ENCODE data around the gene EGF. TPM values are rescaled to one million over a fixed set of nuclear protein-coding genes. Genes with fewer than 3 reads are reported as not detected.

EGF gene
- total and polyA plus RNA-seq, 12 donors = 0.54 to 16.4 (median 11.7) TPM

DNA sequence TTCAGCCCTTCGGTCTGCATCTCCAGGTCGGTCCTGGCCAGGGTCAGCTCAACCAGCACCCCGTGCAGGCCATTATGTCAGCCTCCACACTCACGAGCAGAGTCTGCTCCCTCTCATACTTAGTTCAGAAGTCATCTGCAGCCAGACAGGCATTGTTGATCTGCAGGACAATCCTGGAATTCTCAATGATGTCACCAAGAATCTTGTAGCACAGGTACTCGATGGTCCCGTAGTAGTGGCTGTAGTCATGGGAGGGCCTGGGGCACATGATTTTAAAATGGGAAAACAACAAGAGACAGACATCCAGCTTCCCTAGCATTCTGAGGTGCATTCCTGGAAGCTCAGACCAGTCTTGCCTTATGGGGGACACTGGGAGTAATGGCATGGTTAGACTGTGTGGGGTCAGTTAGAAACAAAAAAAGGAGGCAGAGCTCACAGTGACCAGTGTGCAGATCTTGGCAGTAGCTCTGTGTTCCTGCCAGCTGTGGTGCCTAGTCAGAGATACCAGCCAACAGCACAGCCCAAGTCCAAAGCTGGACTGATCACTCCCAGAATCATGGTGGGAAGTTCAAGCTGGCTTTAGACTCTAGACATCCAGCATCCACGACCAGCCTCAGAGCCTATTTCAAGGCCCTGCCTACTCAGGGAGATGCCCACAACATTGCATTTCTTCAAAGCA lies 32.9 kb upstream of the EGF start:
- no peak for DNase-seq
- intact Hi-C loops (cut with DNase I) = no loop called here
- TF ChIP-seq, protein P1, sequence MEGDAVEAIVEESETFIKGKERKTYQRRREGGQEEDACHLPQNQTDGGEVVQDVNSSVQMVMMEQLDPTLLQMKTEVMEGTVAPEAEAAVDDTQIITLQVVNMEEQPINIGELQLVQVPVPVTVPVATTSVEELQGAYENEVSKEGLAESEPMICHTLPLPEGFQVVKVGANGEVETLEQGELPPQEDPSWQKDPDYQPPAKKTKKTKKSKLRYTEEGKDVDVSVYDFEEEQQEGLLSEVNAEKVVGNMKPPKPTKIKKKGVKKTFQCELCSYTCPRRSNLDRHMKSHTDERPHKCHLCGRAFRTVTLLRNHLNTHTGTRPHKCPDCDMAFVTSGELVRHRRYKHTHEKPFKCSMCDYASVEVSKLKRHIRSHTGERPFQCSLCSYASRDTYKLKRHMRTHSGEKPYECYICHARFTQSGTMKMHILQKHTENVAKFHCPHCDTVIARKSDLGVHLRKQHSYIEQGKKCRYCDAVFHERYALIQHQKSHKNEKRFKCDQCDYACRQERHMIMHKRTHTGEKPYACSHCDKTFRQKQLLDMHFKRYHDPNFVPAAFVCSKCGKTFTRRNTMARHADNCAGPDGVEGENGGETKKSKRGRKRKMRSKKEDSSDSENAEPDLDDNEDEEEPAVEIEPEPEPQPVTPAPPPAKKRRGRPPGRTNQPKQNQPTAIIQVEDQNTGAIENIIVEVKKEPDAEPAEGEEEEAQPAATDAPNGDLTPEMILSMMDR (IDR thresholded peaks at IDR 0.05) = no peak
- no peak for ATAC-seq
- Histone ChIP-seq H3K36me3 (no peaks in the 10 kb centered on the region), H3K4me1 (no peaks in the 10 kb centered on the region), H3K27me3 (no peaks in the 10 kb centered on the region), H3K27ac (no peak overlapping the region), H3K9me3 (no peaks in the 10 kb centered on the region), H3K4me3 (no peak overlapping the region)
- WGBS, 2 donors = 87 to 90% methylated on average over 7 of the region's 7 CpGs

DNA sequence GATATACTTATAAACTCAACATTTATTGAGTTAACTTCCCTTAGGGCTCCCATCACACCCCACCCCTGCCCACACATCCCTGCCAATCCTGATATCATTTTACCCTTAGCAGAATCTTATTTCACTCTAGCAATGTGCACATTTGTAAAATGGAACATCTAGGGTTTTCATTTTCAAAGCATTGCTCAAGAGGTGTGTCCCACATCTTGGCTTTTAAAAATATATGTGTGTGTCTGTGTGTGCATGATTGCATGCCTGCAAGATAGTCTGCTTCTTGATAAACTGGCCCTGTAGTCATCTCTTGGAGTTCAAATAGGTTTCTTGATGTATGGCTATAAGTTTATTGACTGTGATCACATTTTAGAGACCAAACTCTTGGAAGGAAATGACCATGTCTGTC lies 26.4 kb upstream of the EGF start:
- Histone ChIP-seq H3K36me3 (no peaks in the 10 kb centered on the region), H3K4me3 (no peak overlapping the region), H3K9me3 (no peaks in the 10 kb centered on the region), H3K27ac (no peak overlapping the region), H3K4me1 (no peaks in the 10 kb centered on the region), H3K27me3 (no peaks in the 10 kb centered on the region)
- DNase-seq = no peak
- no peak for ATAC-seq
- TF ChIP-seq, protein P1 (IDR thresholded peaks at IDR 0.05) = no peak
- intact Hi-C loops (cut with DNase I) = no loop called here

DNA sequence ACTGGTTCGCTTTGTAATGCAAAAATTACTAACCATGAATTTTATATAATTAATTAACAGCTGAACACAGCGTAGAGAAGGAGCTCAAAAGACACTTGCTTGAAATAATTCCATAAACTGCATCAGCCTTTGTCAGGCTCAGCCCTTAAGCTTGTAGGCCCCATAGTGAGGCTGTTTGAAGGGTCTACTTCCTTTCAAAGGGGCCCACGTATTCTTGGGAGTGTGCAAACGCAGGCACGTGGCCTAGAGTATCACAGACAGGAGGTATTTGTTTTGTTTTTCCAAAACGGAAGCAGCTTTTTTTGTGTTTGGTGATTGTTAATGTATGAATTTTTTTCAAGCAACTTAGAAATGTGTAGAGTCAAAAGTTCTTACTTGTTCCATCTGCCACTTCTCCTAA lies 25.6 kb upstream of the EGF start:
- ATAC-seq (no peak), DNase-seq (no peak)
- WGBS, 2 donors = 56 to 66% methylated on average over 6 of the region's 6 CpGs
- TF ChIP-seq, protein P1 (IDR thresholded peaks at IDR 0.05) = no peak
- intact Hi-C loops (cut with DNase I) = no loop called here
- Histone ChIP-seq H3K27ac (no peak overlapping the region), H3K36me3 (no peaks in the 10 kb centered on the region), H3K4me3 (no peak overlapping the region), H3K9me3 (no peaks in the 10 kb centered on the region), H3K27me3 (no peaks in the 10 kb centered on the region), H3K4me1 (no peaks in the 10 kb centered on the region)

DNA sequence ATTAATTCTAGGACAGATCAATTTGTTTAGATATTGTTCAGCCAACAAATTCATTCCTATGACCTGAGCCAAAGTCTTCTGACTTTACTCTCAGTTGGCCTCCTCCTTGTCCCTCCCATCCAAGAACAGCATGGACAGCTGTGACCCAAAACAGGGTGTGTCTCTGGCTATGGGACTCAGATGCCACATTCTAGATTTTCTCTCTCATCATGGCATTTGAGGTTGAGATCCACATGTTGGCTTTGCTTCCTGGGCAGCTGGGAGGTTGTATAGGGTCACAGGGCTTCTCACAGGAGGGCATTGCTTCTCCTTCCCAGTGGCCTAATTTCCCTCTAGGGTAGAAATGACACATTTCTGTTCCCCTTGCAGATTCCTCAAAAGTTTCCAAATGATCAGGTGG lies 22.6 kb upstream of the EGF start:
- intact Hi-C loops (cut with DNase I) = no loop called here
- H3K9me3 ChIP-seq = no peaks in the 10 kb centered on the region
- H3K27ac ChIP-seq = no peak overlapping the region
- no peak for DNase-seq
- no peaks in the 10 kb centered on the region for H3K27me3 ChIP-seq
- TF ChIP-seq, protein P1 (IDR thresholded peaks at IDR 0.05) = no peak
- no peaks in the 10 kb centered on the region for H3K4me1 ChIP-seq
- no peaks in the 10 kb centered on the region for H3K36me3 ChIP-seq
- no peak for ATAC-seq
- H3K4me3 ChIP-seq = no peak overlapping the region
